ENCODE results near the gene SCAMP2. TPM values are rescaled to one million over a fixed set of nuclear protein-coding genes. Genes with fewer than 3 reads are reported as not detected.

SCAMP2 gene
- total RNA-seq, 1 experiment from 2014 or later, result 55.8 TPM

Small RNA genes lying within 50 kb of the gene (microRNA-seq; reads per million reads assigned to microRNA genes)
- gene MIR6882 (ENCODE audit: borderline number of aligned reads), result not detected

Other genes starting within 250 kb of the SCAMP2 start
- 45.1 TPM for gene EDC3, start 177.3 kb downstream of the SCAMP2 start, total RNA-seq (2021; ENCODE audit: unreplicated experiment)
- 1.5 TPM for gene CYP1A1, start 147.8 kb downstream of the SCAMP2 start, total RNA-seq (2021; ENCODE audit: unreplicated experiment)
- not detected for gene CYP1A2, start 124.5 kb downstream of the SCAMP2 start, total RNA-seq (2021; ENCODE audit: unreplicated experiment)
- gene CSK, start 91.3 kb downstream of the SCAMP2 start, total RNA-seq (2021; ENCODE audit: unreplicated experiment), result 72.2 TPM
- gene LMAN1L, start 60.5 kb downstream of the SCAMP2 start, total RNA-seq (2021; ENCODE audit: unreplicated experiment), result 0.17 TPM
- not detected for gene CPLX3, start 46.7 kb downstream of the SCAMP2 start, total RNA-seq (2021; ENCODE audit: unreplicated experiment)
- gene ULK3, start 30.2 kb downstream of the SCAMP2 start, total RNA-seq (2021; ENCODE audit: unreplicated experiment), result 48.4 TPM
- gene MPI, start 16.7 kb upstream of the SCAMP2 start, total RNA-seq (2021; ENCODE audit: unreplicated experiment), result 49.7 TPM
- 64.3 TPM for gene FAM219B, start 33.5 kb upstream of the SCAMP2 start, total RNA-seq (2021; ENCODE audit: unreplicated experiment)
- 307 TPM for gene COX5A, start 64.7 kb upstream of the SCAMP2 start, total RNA-seq (2021; ENCODE audit: unreplicated experiment)
- gene RPP25, start 83.4 kb upstream of the SCAMP2 start, total RNA-seq (2021; ENCODE audit: unreplicated experiment), result 5.9 TPM
- gene SCAMP5, start 122.2 kb upstream of the SCAMP2 start, total RNA-seq (2021; ENCODE audit: unreplicated experiment), result 6.2 TPM
- gene PPCDC, start 150.2 kb upstream of the SCAMP2 start, total RNA-seq (2021; ENCODE audit: unreplicated experiment), result 18.0 TPM

All from HCT116 (cell line).